Activated T-cell treated with anti-CD3 and anti-CD28 coated beads, Interleukin-2, amount 50 U/mL, for 48 hours (primary cell): Measurements from ENCODE around the gene SMIM29.
"Not testable (repeated sequence)": the region's sequence is repeated elsewhere in the genome, so short reads cannot be mapped to it uniquely, and the experiment has no call there.

ENCODE experiments used
- DNase-seq, 2 experiments: peaks; one replicate each; pipeline ENCODE4 v3.0.0-alpha.2; 2020

Gene SMIM29

GRCh38 chr6:34248727-34249468, at the start of gene SMIM29:
Gene SMIM29 (minus strand): TSS chr6:34249006. CDS start chr6:34247791, 1,215 bp downstream.
- peak; percentile 99 to 100 for DNase-seq

- DNase-seq, result no peak
Observed at GRCh38 chr6:34295721-34296120, 46.9 kb upstream of the SMIM29 start.

GRCh38 chr6:34292954-34293353, 44.1 kb upstream of the SMIM29 start:
- no peak for DNase-seq

GRCh38 chr6:34289137-34289536, 40.3 kb upstream of the SMIM29 start:
- no peak for DNase-seq

GRCh38 chr6:34288581-34288980, 39.8 kb upstream of the SMIM29 start:
- no peak for DNase-seq

- DNase-seq, result no peak
Observed at GRCh38 chr6:34285448-34286164, 36.8 kb upstream of the SMIM29 start.

- DNase-seq, result no peak
Observed at GRCh38 chr6:34284563-34285447, 36.0 kb upstream of the SMIM29 start.

- no peak for DNase-seq
Observed at GRCh38 chr6:34281702-34282334, 33.0 kb upstream of the SMIM29 start.

- DNase-seq, result no peak
Observed at GRCh38 chr6:34280216-34280615, 31.4 kb upstream of the SMIM29 start.

- DNase-seq, result no peak
Observed at GRCh38 chr6:34278833-34279232, 30.0 kb upstream of the SMIM29 start.

- no peak for DNase-seq
Observed at GRCh38 chr6:34277763-34278112, 28.9 kb upstream of the SMIM29 start.

GRCh38 chr6:34276881-34277762, 28.3 kb upstream of the SMIM29 start:
- no peak for DNase-seq

GRCh38 chr6:34276191-34276590, 27.4 kb upstream of the SMIM29 start:
- no peak for DNase-seq

GRCh38 chr6:34275128-34275804, 26.5 kb upstream of the SMIM29 start:
- no peak for DNase-seq

GRCh38 chr6:34274129-34274528, 25.3 kb upstream of the SMIM29 start:
- DNase-seq, result no peak

GRCh38 chr6:34273242-34273805, 24.5 kb upstream of the SMIM29 start:
- no peak for DNase-seq

GRCh38 chr6:34272013-34272926, 23.5 kb upstream of the SMIM29 start:
- DNase-seq, result no peak

GRCh38 chr6:34269658-34270341, 21.0 kb upstream of the SMIM29 start:
- peak in 1 of 2 experiments; percentile 19 for DNase-seq

- DNase-seq, result not testable (repeated sequence)
Observed at GRCh38 chr6:34269132-34269531, 20.3 kb upstream of the SMIM29 start.
